ENCODE measurements around the gene KYNU.
"Not testable (repeated sequence)": the region's sequence is repeated elsewhere in the genome, so short reads cannot be mapped to it uniquely, and the experiment has no call there.

KYNU gene

GRCh38 chr2:142881619-142882018 lies 4.2 kb downstream of the KYNU start:
- DNase-seq = no peak
- Mint-ChIP-seq H3K4me3 (no peak overlapping the region), H3K27ac (no peak overlapping the region), H3K27me3 (no peaks in the 10 kb centered on the region), H3K4me1 (no peaks in the 10 kb centered on the region), H3K9me3 (peaks cover 0 to 4% of the 10 kb centered on the region in 2 donors)
- no peak for ATAC-seq

GRCh38 chr2:142882500-142882899 lies 5.0 kb downstream of the KYNU start:
- not testable (repeated sequence) for H3K4me3 Mint-ChIP-seq, H3K27me3 Mint-ChIP-seq, H3K9me3 Mint-ChIP-seq, ATAC-seq, H3K4me1 Mint-ChIP-seq, DNase-seq
- H3K27ac Mint-ChIP-seq = peak overlapping the region in 1 of 2 donors; percentile 43

- DNase-seq (no peak), ATAC-seq (no peak)
- Mint-ChIP-seq H3K4me1 (no peaks in the 10 kb centered on the region), H3K4me3 (no peak overlapping the region), H3K27ac (no peak overlapping the region), H3K9me3 (peaks cover 0 to 4% of the 10 kb centered on the region in 2 donors), H3K27me3 (no peaks in the 10 kb centered on the region)
Observed at GRCh38 chr2:142883526-142883925, 6.1 kb downstream of the KYNU start.

- H3K27ac Mint-ChIP-seq = no peak overlapping the region
- no peak for DNase-seq
- H3K9me3 Mint-ChIP-seq = peaks cover 0 to 4% of the 10 kb centered on the region in 2 donors
- no peak for ATAC-seq
- H3K4me1 Mint-ChIP-seq = no peaks in the 10 kb centered on the region
- H3K4me3 Mint-ChIP-seq = no peak overlapping the region
- H3K27me3 Mint-ChIP-seq = no peaks in the 10 kb centered on the region
Observed at GRCh38 chr2:142885543-142885942, 8.1 kb downstream of the KYNU start.

- H3K4me1 Mint-ChIP-seq = no peaks in the 10 kb centered on the region
- H3K4me3 Mint-ChIP-seq = no peak overlapping the region
- H3K27me3 Mint-ChIP-seq = no peaks in the 10 kb centered on the region
- no peaks in the 10 kb centered on the region for H3K9me3 Mint-ChIP-seq
- H3K27ac Mint-ChIP-seq = no peak overlapping the region
- ATAC-seq = no peak
- no peak for DNase-seq
Observed at GRCh38 chr2:142892715-142893114, 15.3 kb downstream of the KYNU start.

- DNase-seq = no peak
- H3K9me3 Mint-ChIP-seq = no peaks in the 10 kb centered on the region
- H3K4me1 Mint-ChIP-seq = no peaks in the 10 kb centered on the region
- H3K4me3 Mint-ChIP-seq = no peak overlapping the region
- ATAC-seq = no peak
- H3K27me3 Mint-ChIP-seq = no peaks in the 10 kb centered on the region
- H3K27ac Mint-ChIP-seq = peak overlapping the region in 1 of 2 donors; percentile 48
Observed at GRCh38 chr2:142893241-142893640, 15.8 kb downstream of the KYNU start.

GRCh38 chr2:142897807-142898206 lies 20.3 kb downstream of the KYNU start:
- no peak overlapping the region for H3K4me3 Mint-ChIP-seq
- ATAC-seq = no peak
- no peak overlapping the region for H3K27ac Mint-ChIP-seq
- no peak for DNase-seq
- peaks cover 0 to 16% of the 10 kb centered on the region in 2 donors for H3K9me3 Mint-ChIP-seq
- H3K4me1 Mint-ChIP-seq = no peaks in the 10 kb centered on the region
- no peaks in the 10 kb centered on the region for H3K27me3 Mint-ChIP-seq

- H3K9me3 Mint-ChIP-seq = peaks cover 0 to 16% of the 10 kb centered on the region in 2 donors
- not testable (repeated sequence) for ATAC-seq, H3K27ac Mint-ChIP-seq, DNase-seq, H3K4me3 Mint-ChIP-seq, H3K27me3 Mint-ChIP-seq, H3K4me1 Mint-ChIP-seq
Observed at GRCh38 chr2:142900327-142900726, 22.9 kb downstream of the KYNU start.

GRCh38 chr2:142901780-142902179 lies 24.3 kb downstream of the KYNU start:
- H3K4me3 Mint-ChIP-seq = no peak overlapping the region
- no peak for ATAC-seq
- no peak for DNase-seq
- peaks cover 0 to 16% of the 10 kb centered on the region in 2 donors for H3K9me3 Mint-ChIP-seq
- no peak overlapping the region for H3K27ac Mint-ChIP-seq
- H3K27me3 Mint-ChIP-seq = no peaks in the 10 kb centered on the region
- H3K4me1 Mint-ChIP-seq = no peaks in the 10 kb centered on the region

GRCh38 chr2:142903726-142904125 lies 26.3 kb downstream of the KYNU start:
- H3K9me3 Mint-ChIP-seq = peaks cover 0 to 19% of the 10 kb centered on the region in 2 donors
- not testable (repeated sequence) for ATAC-seq, H3K4me1 Mint-ChIP-seq, H3K4me3 Mint-ChIP-seq, H3K27ac Mint-ChIP-seq, DNase-seq, H3K27me3 Mint-ChIP-seq

GRCh38 chr2:142907653-142908052 lies 30.2 kb downstream of the KYNU start:
- Mint-ChIP-seq H3K27me3 (peaks cover 6% of the 10 kb centered on the region), H3K9me3 (peaks cover 0 to 6% of the 10 kb centered on the region in 2 donors), H3K4me1 (no peaks in the 10 kb centered on the region), H3K27ac (no peak overlapping the region), H3K4me3 (no peak overlapping the region)
- ATAC-seq = no peak
- DNase-seq = no peak

GRCh38 chr2:142914507-142915313 lies 37.2 kb downstream of the KYNU start:
- Mint-ChIP-seq H3K27me3 (peaks cover 6% of the 10 kb centered on the region), H3K4me3 (no peak overlapping the region), H3K4me1 (no peaks in the 10 kb centered on the region), H3K9me3 (peaks cover 0 to 5% of the 10 kb centered on the region in 2 donors), H3K27ac (no peak overlapping the region)
- DNase-seq (no peak), ATAC-seq (no peak)

GRCh38 chr2:142915502-142915901 lies 38.0 kb downstream of the KYNU start:
- peaks cover 0 to 5% of the 10 kb centered on the region in 2 donors for H3K9me3 Mint-ChIP-seq
- H3K27ac Mint-ChIP-seq = no peak overlapping the region
- no peak overlapping the region for H3K4me3 Mint-ChIP-seq
- no peaks in the 10 kb centered on the region for H3K4me1 Mint-ChIP-seq
- peaks cover 6% of the 10 kb centered on the region for H3K27me3 Mint-ChIP-seq
- DNase-seq (no peak), ATAC-seq (no peak)

GRCh38 chr2:142918624-142919023 lies 41.2 kb downstream of the KYNU start:
- Mint-ChIP-seq H3K27me3 (no peaks in the 10 kb centered on the region), H3K4me3 (no peak overlapping the region), H3K4me1 (no peaks in the 10 kb centered on the region), H3K27ac (no peak overlapping the region), H3K9me3 (peaks cover 0 to 5% of the 10 kb centered on the region in 2 donors)
- no peak for DNase-seq
- ATAC-seq = no peak

GRCh38 chr2:142920571-142920970 lies 43.1 kb downstream of the KYNU start:
- Mint-ChIP-seq H3K9me3 (no peaks in the 10 kb centered on the region), H3K27ac (no peak overlapping the region), H3K4me3 (no peak overlapping the region), H3K4me1 (no peaks in the 10 kb centered on the region), H3K27me3 (no peaks in the 10 kb centered on the region)
- ATAC-seq (no peak), DNase-seq (no peak)

- Mint-ChIP-seq H3K4me3 (no peak overlapping the region), H3K9me3 (no peaks in the 10 kb centered on the region), H3K27me3 (no peaks in the 10 kb centered on the region), H3K27ac (no peak overlapping the region), H3K4me1 (no peaks in the 10 kb centered on the region)
- DNase-seq = no peak
- no peak for ATAC-seq
Observed at GRCh38 chr2:142926445-142926844, 49.0 kb downstream of the KYNU start.

All from stimulated activated naive CD8-positive, alpha-beta T cell treated with anti-CD3 and anti-CD28 coated beads, Interleukin-15, amount 100 ng/mL, for 72 hours (primary cell).